CD4-positive, alpha-beta T cell treated with Interleukin-2 at 100 ng/mL for 4 hours (primary cell): ENCODE results near the gene CRYBB3.
"Not testable (repeated sequence)": the region's sequence is repeated elsewhere in the genome, so short reads cannot be mapped to it uniquely, and the experiment has no call there.

ENCODE experiments used
- DNase-seq: peaks from one replicate; pipeline ENCODE4 v3.0.0-alpha.2; 2020; ENCODE audit warnings: low spot score

The CRYBB3 gene

DNA sequence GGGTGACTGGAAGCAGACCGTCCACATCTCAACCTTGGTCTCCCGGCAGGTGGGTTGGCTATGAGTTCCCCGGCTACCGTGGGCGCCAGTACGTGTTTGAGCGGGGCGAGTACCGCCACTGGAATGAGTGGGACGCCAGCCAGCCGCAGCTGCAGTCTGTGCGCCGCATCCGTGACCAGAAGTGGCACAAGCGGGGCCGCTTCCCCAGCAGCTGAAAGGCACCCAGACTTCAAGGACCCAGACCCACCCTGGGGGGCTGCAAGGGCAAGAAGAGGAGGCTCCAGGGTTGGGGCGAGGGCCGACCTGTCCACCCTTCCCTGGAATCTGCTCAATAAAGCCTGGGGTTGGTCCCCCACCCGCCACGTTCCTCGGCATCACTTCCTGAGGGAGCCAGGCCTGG, 7.3 kb downstream of the CRYBB3 start:
- no peak for DNase-seq

- no peak for DNase-seq
Measured at GRCh38 chr22:25207553-25208157, 8.0 kb downstream of the CRYBB3 start.

- no peak for DNase-seq
Measured at GRCh38 chr22:25208328-25208727, 8.7 kb downstream of the CRYBB3 start.

DNA sequence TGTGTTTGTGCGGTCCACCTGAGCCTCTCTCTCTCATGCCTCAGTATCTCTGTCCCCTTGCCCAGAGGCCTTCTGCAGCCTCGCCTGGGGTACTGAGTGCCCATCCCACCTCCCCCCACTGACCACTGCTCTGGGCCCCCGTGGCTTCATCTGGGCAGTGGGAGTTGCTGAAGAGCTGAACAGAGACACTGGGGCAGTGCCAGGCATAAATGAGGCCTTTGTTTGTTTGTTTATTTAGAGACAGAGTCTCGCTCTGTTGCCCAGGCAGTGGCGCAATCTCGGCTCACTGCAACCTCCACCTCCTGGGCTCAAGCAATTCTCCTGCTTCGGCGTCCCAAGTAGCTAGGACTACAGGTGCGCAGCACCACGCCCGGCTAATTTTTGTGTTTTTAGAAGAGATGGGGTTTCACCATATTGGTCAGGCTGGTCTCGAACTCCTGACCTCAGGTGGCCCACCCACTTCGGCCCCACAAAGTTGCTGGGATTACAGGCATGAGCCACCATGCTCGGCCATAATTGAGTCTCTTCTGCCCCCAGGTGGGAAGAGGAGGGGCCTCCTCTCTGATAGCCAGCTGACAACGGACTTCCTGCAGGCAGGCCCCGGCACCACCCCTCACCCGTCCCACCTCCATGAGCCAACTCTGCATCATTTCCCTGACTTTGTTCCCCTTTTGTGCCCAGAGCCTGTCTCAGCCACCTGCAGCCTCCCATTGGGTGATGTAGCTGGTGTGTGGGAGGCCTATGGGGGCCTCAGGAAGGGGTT, 9.3 kb downstream of the CRYBB3 start:
- DNase-seq = no peak

- no peak for DNase-seq
Measured at GRCh38 chr22:25210793-25211192, 11.1 kb downstream of the CRYBB3 start.

DNA sequence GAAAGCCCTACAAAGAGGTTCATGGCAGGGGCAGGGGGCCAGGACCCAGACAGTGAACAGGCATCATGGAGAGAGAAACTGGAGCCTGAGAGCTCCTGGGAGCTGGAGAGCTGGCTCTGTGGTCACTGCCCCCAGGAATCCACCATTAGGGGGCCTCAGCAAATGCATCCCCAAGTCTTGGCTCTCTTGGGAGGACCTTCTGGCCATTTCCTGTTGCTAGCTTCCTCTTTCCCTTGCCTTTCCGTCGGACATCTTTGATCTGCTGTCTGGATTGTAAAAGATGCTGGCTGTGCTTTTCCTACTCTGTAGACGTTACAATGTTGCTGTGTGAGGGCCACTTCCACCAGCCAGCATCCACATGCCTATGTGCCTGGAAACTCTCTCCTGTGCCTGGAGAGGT, 12.7 kb downstream of the CRYBB3 start:
- DNase-seq = no peak

DNA sequence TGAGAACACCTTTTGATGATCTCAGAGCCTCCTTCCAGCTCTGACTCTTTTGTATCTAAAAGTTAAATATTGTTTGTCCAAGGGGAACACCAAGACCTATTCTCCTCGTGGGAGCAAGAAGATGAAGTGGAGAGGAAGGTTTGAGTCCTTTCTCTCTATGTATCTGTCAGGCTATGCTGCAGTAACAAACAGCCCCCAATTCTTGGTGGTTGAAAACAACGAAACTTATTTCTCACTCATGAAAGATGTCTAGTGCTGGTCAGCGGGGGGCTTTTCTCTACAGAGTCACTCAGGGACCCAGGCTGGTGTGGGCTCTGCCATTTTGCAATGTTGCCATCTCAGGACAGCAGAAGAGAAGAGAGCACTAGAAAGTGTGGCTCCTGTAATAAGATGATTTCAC, 13.6 kb downstream of the CRYBB3 start:
- no peak for DNase-seq

GRCh38 chr22:25216230-25216629, 16.6 kb downstream of the CRYBB3 start:
- DNase-seq = no peak

GRCh38 chr22:25219211-25219689, 19.6 kb downstream of the CRYBB3 start, which contains the start of gene CRYBB2:
CRYBB2 (plus strand) TSS chr22:25219639; CDS start chr22:25221430, 1,791 bp downstream.
- DNase-seq = no peak

DNA sequence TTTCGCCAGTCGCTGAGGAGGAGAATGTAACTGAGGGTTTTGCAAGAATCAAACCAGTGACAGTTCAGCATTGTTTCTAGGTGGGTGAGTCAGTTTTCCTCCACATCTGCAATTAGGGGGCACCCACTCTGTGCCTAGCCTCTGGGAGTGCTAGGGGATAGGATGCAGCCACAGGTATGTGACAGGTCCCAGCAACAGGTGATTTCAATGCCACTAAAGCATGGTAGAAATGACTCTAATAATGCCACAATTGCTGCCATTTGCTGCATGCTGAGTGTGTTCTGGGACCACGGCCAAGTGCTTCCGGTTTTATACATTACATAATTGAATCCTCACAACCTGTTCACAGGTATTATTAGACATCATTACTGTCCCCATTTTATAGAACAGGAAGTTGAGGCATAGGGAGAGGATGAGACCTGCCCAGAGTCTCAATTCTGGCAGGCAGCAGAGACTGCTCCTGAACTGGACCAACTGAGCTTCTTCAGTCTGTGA, 20.3 kb downstream of the CRYBB3 start:
- DNase-seq = no peak

DNA sequence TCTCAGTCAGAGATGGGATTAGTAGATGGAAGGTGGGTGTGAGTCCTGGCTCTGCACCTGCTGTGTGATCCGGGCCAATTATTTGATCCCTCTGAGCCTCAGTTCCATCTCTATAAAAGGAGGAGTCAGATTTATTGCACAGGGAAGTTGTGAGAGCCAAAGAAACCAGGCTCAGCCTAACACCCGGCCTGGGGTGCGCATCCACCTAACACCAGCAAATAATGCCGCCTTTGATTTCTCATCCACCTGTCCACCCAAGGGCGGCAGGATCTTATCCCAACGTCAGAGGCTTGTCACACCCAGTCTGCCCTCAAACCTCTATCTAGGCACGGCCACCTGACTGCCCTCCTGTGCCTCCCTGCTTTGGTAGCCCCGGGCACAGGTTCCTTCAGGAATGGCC, 22.1 kb downstream of the CRYBB3 start:
- DNase-seq = no peak

DNA sequence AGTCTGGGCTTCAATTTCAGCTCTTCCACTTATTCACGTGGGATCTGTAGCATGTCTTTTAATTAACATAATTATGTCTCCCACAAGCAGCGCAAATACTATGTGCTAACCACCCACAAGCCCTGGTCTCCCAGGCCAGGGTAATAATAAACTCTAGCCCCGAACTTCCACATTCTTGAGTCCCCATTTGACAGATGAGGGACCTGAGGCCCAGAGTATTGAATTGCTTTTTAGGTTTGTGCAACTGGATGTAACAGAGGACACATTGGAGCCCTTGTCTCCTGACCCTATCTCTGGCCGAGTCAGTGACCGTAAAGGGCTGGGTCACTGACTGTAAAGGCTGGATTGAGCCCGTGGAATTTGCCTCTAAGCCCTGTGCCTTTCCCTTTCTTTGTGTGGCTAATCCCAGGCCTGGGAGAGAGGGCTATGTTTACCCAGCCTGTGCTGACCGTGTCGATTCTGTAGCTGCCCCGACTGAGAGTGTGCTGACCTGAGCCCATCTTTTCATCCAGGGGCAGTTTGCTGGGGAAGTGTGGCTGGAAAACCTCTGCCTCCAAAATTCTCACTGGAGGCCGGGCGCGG, 23.7 kb downstream of the CRYBB3 start:
- DNase-seq = no peak

- no peak for DNase-seq
Measured at GRCh38 chr22:25228822-25229221, 29.2 kb downstream of the CRYBB3 start.

DNA sequence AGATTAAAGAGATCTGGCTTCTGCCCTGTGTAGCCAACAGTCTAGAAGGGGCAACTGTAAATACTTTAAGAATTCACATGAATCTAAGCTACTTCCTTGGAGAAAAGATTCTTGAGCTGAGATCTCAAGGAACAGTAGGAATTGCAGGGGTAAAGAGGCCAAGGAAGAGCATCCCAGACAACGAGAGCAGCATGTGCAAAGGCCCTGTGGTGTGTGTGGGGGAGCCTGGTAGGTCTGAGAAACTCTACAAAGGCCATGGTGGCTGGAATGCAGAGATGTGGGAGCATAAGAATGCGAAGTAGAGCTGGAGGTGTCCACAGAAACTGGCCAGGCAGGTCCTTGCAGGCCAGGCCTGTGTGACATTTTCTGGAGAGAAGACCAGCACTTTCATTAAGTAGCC, 31.1 kb downstream of the CRYBB3 start:
- not testable (repeated sequence) for DNase-seq

GRCh38 chr22:25232301-25232700, 32.6 kb downstream of the CRYBB3 start:
- DNase-seq = no peak

DNA sequence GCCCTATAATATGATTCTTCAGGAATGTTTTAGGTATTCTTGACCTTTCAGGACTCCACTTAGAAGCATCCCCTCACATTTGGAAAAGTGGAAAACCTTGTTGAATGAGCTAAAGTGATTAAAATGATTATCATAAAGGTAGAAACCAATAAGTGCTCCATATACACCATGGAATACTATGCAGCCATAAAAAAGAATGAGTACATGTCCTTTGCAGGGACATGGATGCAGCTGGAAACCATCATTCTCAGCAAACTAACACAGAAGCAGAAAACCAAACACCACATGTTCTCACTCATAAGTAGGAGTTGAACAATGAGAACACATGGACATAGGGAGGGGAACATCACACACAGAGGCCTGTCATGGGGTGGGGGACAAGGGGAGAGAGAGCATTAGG, 34.0 kb downstream of the CRYBB3 start:
- DNase-seq = not testable (repeated sequence)

GRCh38 chr22:25235547-25236290, 36.1 kb downstream of the CRYBB3 start:
- DNase-seq = peak; percentile 29

DNA sequence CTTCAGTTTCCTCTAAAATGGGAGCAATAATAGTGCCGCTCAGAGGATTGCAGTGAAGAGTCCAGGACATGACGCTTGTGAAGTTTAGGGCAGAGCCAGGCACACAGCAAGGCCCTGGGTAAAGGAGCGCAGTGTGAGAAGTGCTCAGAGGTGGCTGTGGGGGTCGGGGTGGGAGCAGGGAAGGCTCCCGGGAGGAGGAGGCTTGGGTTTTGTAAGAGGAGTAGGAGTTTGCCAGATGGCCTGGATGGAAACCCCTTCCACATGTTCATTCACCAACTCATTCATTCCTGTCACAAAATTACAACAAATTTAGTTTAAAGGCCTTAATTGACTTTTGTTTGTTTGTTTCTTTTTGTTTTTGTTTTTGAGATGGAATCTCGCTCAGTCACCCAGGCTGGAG, 36.8 kb downstream of the CRYBB3 start:
- no peak for DNase-seq

DNA sequence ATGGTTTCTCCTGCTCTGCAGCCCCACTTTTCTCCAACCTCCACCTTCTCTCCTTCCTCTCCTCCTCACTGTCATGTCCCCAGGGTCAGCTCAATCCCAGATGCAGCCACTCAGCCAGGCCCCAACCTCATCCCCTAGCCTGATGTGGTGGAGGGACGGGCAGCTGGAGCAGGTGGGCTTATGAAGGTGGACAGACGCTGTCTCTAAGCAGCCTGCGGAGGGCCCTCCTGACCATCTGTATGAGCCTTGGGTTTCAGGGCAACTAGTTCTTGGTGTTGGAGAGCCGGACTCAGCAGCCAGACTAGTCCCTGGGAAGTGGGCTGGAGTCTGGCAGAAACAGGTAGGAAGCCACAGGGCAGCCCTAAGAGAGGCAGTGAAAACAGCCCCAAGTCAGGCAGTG, 37.8 kb downstream of the CRYBB3 start:
- no peak for DNase-seq

GRCh38 chr22:25238058-25238457, 38.4 kb downstream of the CRYBB3 start:
- DNase-seq = not testable (repeated sequence)

- not testable (repeated sequence) for DNase-seq
Measured at GRCh38 chr22:25255169-25255568, 55.5 kb downstream of the CRYBB3 start.
